Body of pancreas (tissue), 4 donors: ENCODE data around the gene LHFPL3.

Source experiments
- POLR2A ChIP-seq, 3 donors: fragments of 450-650 bp; IDR thresholded peaks; one replicate each; pipeline ENCODE4 v1.6.1; 2016; ENCODE audit warnings: antibody characterized with exemption in 3 of 3, mild to moderate bottlenecking in 2 of 3
- TF ChIP-seq, protein P1 (sequence below), 7 experiments: fragments of 450-650 bp in 4 of 7; fragments of 200-600 bp in 3 of 7; sonication (generic) in 3 of 7; IDR thresholded peaks; one replicate each; pipeline ENCODE4 v1.5.1; 2016 to 2019; ENCODE audit warnings: antibody characterized with exemption in 7 of 7

DNA sequence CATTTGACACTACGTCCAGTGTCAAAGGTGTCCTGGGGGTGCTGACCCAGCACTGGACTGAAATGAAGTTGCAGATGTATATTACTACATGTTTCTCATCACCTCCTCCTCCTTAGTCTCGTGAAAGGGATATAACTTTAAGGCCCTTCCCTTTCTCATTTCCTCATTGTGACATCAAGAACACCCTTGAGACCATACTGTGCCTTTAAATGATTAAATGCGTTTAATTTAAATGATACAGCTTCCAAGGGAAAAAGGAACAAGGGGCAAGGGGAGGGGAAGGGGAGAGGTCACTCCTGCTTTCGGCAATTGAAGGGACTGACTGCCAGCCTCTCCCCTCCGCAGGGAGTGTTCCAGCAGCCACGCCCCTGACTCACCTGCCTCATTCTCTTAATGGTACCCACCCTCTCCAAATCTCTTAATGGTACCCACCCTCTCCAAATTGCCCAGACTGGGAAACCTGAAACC, 605.2 kb downstream of the LHFPL3 start:
- TF ChIP-seq, protein P1, sequence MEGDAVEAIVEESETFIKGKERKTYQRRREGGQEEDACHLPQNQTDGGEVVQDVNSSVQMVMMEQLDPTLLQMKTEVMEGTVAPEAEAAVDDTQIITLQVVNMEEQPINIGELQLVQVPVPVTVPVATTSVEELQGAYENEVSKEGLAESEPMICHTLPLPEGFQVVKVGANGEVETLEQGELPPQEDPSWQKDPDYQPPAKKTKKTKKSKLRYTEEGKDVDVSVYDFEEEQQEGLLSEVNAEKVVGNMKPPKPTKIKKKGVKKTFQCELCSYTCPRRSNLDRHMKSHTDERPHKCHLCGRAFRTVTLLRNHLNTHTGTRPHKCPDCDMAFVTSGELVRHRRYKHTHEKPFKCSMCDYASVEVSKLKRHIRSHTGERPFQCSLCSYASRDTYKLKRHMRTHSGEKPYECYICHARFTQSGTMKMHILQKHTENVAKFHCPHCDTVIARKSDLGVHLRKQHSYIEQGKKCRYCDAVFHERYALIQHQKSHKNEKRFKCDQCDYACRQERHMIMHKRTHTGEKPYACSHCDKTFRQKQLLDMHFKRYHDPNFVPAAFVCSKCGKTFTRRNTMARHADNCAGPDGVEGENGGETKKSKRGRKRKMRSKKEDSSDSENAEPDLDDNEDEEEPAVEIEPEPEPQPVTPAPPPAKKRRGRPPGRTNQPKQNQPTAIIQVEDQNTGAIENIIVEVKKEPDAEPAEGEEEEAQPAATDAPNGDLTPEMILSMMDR (IDR thresholded peaks at IDR 0.05) = no peak
- TF ChIP-seq POLR2A (IDR thresholded peaks at IDR 0.05) = no peak
